Vagina (tissue), 2 donors: Measurements from ENCODE around the gene ST3GAL5. TPM values are rescaled to one million over a fixed set of nuclear protein-coding genes. Genes with fewer than 3 reads are reported as not detected.
A peak's percentile ranks its signal among the peaks of the same experiment; 100 is the strongest.

Experiments used
- DNase-seq, 2 donors: peaks; one replicate each; pipeline ENCODE4 v3.0.0-alpha.2; 2017; ENCODE audit errors: extremely low spot score in 2 of 2
- H3K27ac ChIP-seq: fragments of 200-600 bp; sonication (generic); one replicate; pipeline ENCODE4 v1.5.1; 2019
- H3K27me3 ChIP-seq: fragments of 200-600 bp; sonication (generic); one replicate; pipeline ENCODE4 v1.5.1; 2019
- H3K36me3 ChIP-seq, 2 donors: fragments of 200-600 bp; sonication (generic); one replicate each; pipeline ENCODE4 v1.5.1; 2017 to 2019
- H3K4me1 ChIP-seq: fragments of 200-600 bp; sonication (generic); one replicate; pipeline ENCODE4 v1.5.1; 2019
- H3K4me3 ChIP-seq, 2 donors: fragments of 200-600 bp; sonication (generic); 1 replicate in 1 of 2; 2 replicates in 1 of 2; pipeline ENCODE4 v1.5.1; 2016 to 2019
- H3K9me3 ChIP-seq: fragments of 200-600 bp; sonication (generic); one replicate; pipeline ENCODE4 v1.5.1; 2019
- CTCF ChIP-seq, 3 experiments: fragments of 450-650 bp in 2 of 3; fragments of 200-600 bp in 1 of 3; sonication (generic) in 1 of 3; IDR thresholded peaks; one replicate each; pipeline ENCODE4 v1.5.1; 2017 to 2019; ENCODE audit warnings: antibody characterized with exemption in 3 of 3, mild to moderate bottlenecking in 2 of 3, moderate library complexity in 2 of 3
- POLR2A ChIP-seq, 2 donors: fragments of 450-650 bp; IDR thresholded peaks; one replicate each; pipeline ENCODE4 v1.6.1; 2017; ENCODE audit warnings: antibody characterized with exemption in 2 of 2, mild to moderate bottlenecking in 2 of 2, moderate library complexity in 2 of 2
- POLR2AphosphoS5 ChIP-seq, 2 donors: sonication (generic); formaldehyde crosslinking; IDR thresholded peaks; one replicate each; pipeline ENCODE4 v1.9.0; 2017; ENCODE audit warnings: antibody characterized with exemption in 2 of 2, mild to moderate bottlenecking in 2 of 2, low read depth in 1 of 2; ENCODE audit not compliant: insufficient read depth in 1 of 2
- intact Hi-C: fragments of 100-400 bp; cut with DNase I; formaldehyde crosslinking; loops from one replicate; pipeline ENCODE4 v1.15.1; 2023
- total RNA-seq: library from RNA; depleted of rRNA; stranded (reverse); fragments of >200 nt; gene quantifications from one replicate; pipeline ENCODE4 v1.2.3, GENCODE V29; 2016

The ST3GAL5 gene
- total RNA-seq, 1 donor from 2014 or later, result 16.2 TPM

DNA sequence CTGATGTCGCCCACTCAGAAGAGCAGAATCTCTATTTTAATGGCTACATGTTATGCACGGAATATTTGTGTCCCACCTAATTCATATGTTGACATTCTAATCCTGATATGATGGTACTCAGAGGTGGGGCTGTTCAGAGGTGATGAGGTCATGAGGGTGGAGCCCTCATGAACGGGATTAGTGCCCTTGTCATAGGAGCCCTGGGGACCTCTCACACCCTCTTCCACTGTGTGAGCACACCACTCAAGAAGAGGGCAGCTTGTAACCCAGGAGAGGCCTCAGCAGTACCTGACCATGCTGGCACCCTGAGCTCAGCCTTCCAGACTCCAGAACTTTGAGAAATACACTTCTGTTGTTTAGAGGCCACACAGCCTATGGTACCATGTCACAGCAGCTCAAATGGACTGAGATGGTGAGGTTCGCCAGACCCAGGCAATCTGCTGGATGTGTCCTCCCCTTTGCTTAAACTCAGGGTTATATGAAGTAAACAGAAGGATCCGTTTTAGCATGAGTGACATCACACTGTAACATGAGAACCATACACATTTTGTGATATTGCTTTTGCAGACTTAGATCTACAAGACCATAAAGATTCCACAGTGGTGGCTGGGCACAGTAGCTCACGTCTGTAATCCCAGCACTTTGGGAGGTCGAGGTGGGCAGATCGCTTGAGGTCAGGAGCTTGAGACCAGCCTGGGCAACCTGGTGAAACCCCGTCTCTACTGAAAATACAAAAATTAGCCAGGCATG, 86.3 kb downstream of the ST3GAL5 start:
- intact Hi-C loops, result no loop called here
- TF ChIP-seq POLR2A (IDR thresholded peaks at IDR 0.05), result no peak
- no peak for TF ChIP-seq POLR2AphosphoS5 (IDR thresholded peaks at IDR 0.05; ENCODE audit: insufficient read depth in 1 of 2, low read depth in 1 of 2)
- no peak for TF ChIP-seq CTCF (IDR thresholded peaks at IDR 0.05)

GRCh38 chr2:85801871-85802270, 86.9 kb downstream of the ST3GAL5 start:
- no peak for DNase-seq
- TF ChIP-seq POLR2A (IDR thresholded peaks at IDR 0.05), result no peak
- no peak for TF ChIP-seq POLR2AphosphoS5 (IDR thresholded peaks at IDR 0.05; ENCODE audit: insufficient read depth in 1 of 2, low read depth in 1 of 2)
- no peak for TF ChIP-seq CTCF (IDR thresholded peaks at IDR 0.05)
- H3K27me3 ChIP-seq, result no peaks in the 10 kb centered on the region
- no peaks in the 10 kb centered on the region for H3K36me3 ChIP-seq
- no peak overlapping the region for H3K27ac ChIP-seq
- no peak overlapping the region for H3K4me3 ChIP-seq
- intact Hi-C loops, result no loop called here
- peaks cover 8% of the 10 kb centered on the region for H3K4me1 ChIP-seq
- H3K9me3 ChIP-seq, result no peaks in the 10 kb centered on the region

More for the DNA sequence above, 86.3 kb downstream of the ST3GAL5 start:
- no peak for DNase-seq
- H3K27ac ChIP-seq, result no peak overlapping the region
- no peaks in the 10 kb centered on the region for H3K9me3 ChIP-seq
- H3K36me3 ChIP-seq, result no peaks in the 10 kb centered on the region
- no peak overlapping the region for H3K4me3 ChIP-seq
- H3K27me3 ChIP-seq, result no peaks in the 10 kb centered on the region
- peaks cover 1% of the 10 kb centered on the region for H3K4me1 ChIP-seq

- peaks cover 21% of the 10 kb centered on the region for H3K4me1 ChIP-seq
- intact Hi-C loops, result no loop called here
- H3K27me3 ChIP-seq, result no peaks in the 10 kb centered on the region
- H3K27ac ChIP-seq, result no peak overlapping the region
- DNase-seq, result peak in 1 of 2 donors; percentile 34
- H3K4me3 ChIP-seq, result no peak overlapping the region
- H3K36me3 ChIP-seq, result no peaks in the 10 kb centered on the region
- TF ChIP-seq CTCF (IDR thresholded peaks at IDR 0.05) (no peak), POLR2AphosphoS5 (IDR thresholded peaks at IDR 0.05; ENCODE audit: insufficient read depth in 1 of 2, low read depth in 1 of 2) (no peak), POLR2A (IDR thresholded peaks at IDR 0.05) (no peak)
- no peaks in the 10 kb centered on the region for H3K9me3 ChIP-seq
Observed at GRCh38 chr2:85800586-85800985, 88.2 kb downstream of the ST3GAL5 start.

DNA sequence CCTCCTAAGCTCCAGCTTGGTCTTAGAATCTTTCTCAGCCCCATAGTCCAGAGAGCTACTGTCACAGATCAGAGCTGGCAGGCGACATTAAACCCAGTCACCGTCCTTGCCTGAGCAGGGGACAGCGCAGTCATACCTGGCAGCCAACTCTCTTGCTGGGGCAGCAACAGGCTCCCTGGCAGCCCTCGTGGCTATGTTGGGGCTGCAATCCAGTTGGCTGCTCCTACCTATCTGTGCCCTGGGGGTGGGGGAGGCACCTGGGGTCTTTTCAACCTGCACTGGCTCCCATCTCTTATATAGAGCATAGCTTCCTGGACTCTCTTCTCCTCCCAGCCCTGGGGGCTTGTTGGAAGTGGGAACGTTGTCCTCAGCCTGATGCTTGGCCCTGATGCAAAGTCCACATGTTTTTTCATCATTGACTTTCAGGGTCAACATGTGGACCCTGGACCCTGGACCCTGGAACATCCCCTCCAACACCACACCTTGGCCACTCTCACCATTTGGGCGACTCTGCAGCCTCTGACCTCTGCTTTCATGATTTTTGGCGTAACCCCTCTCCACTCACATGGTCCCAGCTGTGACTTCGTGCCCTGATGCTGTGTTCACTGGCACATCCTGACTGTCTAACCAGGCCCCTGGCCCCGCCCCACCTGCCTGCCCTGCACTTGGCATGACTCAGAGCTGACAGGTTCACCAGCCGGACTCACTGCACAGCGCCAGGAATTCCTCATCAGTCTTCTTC, 89.4 kb downstream of the ST3GAL5 start:
- Histone ChIP-seq H3K4me1 (peaks cover 33% of the 10 kb centered on the region), H3K36me3 (no peaks in the 10 kb centered on the region), H3K27me3 (no peaks in the 10 kb centered on the region), H3K27ac (no peak overlapping the region), H3K4me3 (no peak overlapping the region), H3K9me3 (no peaks in the 10 kb centered on the region)
- no peak for TF ChIP-seq POLR2A (IDR thresholded peaks at IDR 0.05)
- no peak for DNase-seq
- intact Hi-C loops, result no loop called here

- H3K27me3 ChIP-seq, result no peaks in the 10 kb centered on the region
- DNase-seq, result no peak
- H3K4me1 ChIP-seq, result peaks cover 44% of the 10 kb centered on the region
- intact Hi-C loops, result no loop called here
- H3K36me3 ChIP-seq, result no peaks in the 10 kb centered on the region
- H3K4me3 ChIP-seq, result no peak overlapping the region
- no peak for TF ChIP-seq POLR2A (IDR thresholded peaks at IDR 0.05)
- TF ChIP-seq CTCF (IDR thresholded peaks at IDR 0.05), result peak in 1 of 3 experiments; percentile 22
- H3K27ac ChIP-seq, result no peak overlapping the region
- H3K9me3 ChIP-seq, result no peaks in the 10 kb centered on the region
Observed at GRCh38 chr2:85797921-85798320, 90.9 kb downstream of the ST3GAL5 start.
